MM.1S (cell line): ENCODE results near the gene TSPAN1.

Experiments
- DNase-seq: peaks from one replicate; pipeline ENCODE4 v3.0.0-alpha.2; 2015
- H2AFZ ChIP-seq: fragments of 300-600 bp; sonication (generic); 2 replicates; pipeline ENCODE4 v1.6.0; 2016; ENCODE audit warnings: antibody characterized with exemption, low read length
- H3F3A ChIP-seq: fragments of 300-600 bp; sonication (generic); 2 replicates; pipeline ENCODE4 v1.6.1; 2016; ENCODE audit warnings: mild to moderate bottlenecking, antibody characterized with exemption, low read length, moderate library complexity, mixed read lengths; ENCODE audit not compliant: insufficient read depth
- H3K27ac ChIP-seq: fragments of 300-600 bp; sonication (generic); 2 replicates; pipeline ENCODE4 v1.5.1; 2016; ENCODE audit warnings: mild to moderate bottlenecking, low read length
- H3K27me3 ChIP-seq: fragments of 300-600 bp; sonication (generic); replicated peaks from 2 replicates; pipeline ENCODE4 v1.6.0; 2016; ENCODE audit warnings: low read length; ENCODE audit not compliant: insufficient read depth
- H3K36me3 ChIP-seq: fragments of 300-600 bp; sonication (generic); replicated peaks from 2 replicates; pipeline ENCODE4 v1.6.1; 2016; ENCODE audit warnings: mild to moderate bottlenecking, low read length, mixed read lengths; ENCODE audit not compliant: insufficient read depth
- H3K4me1 ChIP-seq: fragments of 300-600 bp; sonication (generic); 2 replicates; pipeline ENCODE4 v1.6.1; 2016; ENCODE audit warnings: low read length, mixed read lengths
- H3K4me2 ChIP-seq: fragments of 300-600 bp; sonication (generic); 2 replicates; pipeline ENCODE4 v1.6.0; 2016; ENCODE audit warnings: low read depth, low read length
- H3K4me3 ChIP-seq: fragments of 300-600 bp; sonication (generic); 2 replicates; pipeline ENCODE4 v1.5.1; 2016; ENCODE audit warnings: low read length, mixed read lengths
- H3K79me2 ChIP-seq: fragments of 300-600 bp; sonication (generic); 2 replicates; pipeline ENCODE4 v1.6.1; 2016; ENCODE audit warnings: mixed run types, low read length, mixed read lengths
- H3K9ac ChIP-seq: fragments of 300-600 bp; sonication (generic); 2 replicates; pipeline ENCODE4 v1.6.1; 2016; ENCODE audit warnings: low read length, mixed read lengths
- H3K9me2 ChIP-seq: fragments of 300-600 bp; sonication (generic); replicated peaks from 2 replicates; pipeline ENCODE4 v1.6.1; 2016; ENCODE audit warnings: mild to moderate bottlenecking, low read length, mixed read lengths; ENCODE audit not compliant: insufficient read depth
- H3K9me3 ChIP-seq: fragments of 300-600 bp; sonication (generic); replicated peaks from 2 replicates; pipeline ENCODE4 v1.6.1; 2016; ENCODE audit warnings: mild to moderate bottlenecking, low read length, mixed read lengths; ENCODE audit not compliant: insufficient read depth
- H4K20me1 ChIP-seq: fragments of 300-600 bp; sonication (generic); 2 replicates; pipeline ENCODE4 v1.6.1; 2016; ENCODE audit warnings: mild to moderate bottlenecking, low read length, moderate library complexity, mixed read lengths; ENCODE audit not compliant: insufficient read depth
- EZH2 ChIP-seq: fragments of 300-600 bp; sonication (generic); optimal IDR thresholded peaks from 2 replicates; pipeline ENCODE3; 2017; ENCODE audit warnings: low read depth, mild to moderate bottlenecking, antibody characterized with exemption, low read length, mixed read lengths
- EZH2phosphoT487 ChIP-seq: fragments of 300-600 bp; sonication (generic); IDR thresholded peaks from 2 replicates; pipeline ENCODE4 v1.6.1; 2018; ENCODE audit warnings: antibody characterized with exemption, low read length
- TF ChIP-seq, protein P1 (sequence below): fragments of 300-600 bp; sonication (generic); IDR thresholded peaks from 2 replicates; pipeline ENCODE4 v1.5.1; 2016; ENCODE audit warnings: antibody characterized with exemption, low read length, mixed read lengths

Gene TSPAN1

DNA sequence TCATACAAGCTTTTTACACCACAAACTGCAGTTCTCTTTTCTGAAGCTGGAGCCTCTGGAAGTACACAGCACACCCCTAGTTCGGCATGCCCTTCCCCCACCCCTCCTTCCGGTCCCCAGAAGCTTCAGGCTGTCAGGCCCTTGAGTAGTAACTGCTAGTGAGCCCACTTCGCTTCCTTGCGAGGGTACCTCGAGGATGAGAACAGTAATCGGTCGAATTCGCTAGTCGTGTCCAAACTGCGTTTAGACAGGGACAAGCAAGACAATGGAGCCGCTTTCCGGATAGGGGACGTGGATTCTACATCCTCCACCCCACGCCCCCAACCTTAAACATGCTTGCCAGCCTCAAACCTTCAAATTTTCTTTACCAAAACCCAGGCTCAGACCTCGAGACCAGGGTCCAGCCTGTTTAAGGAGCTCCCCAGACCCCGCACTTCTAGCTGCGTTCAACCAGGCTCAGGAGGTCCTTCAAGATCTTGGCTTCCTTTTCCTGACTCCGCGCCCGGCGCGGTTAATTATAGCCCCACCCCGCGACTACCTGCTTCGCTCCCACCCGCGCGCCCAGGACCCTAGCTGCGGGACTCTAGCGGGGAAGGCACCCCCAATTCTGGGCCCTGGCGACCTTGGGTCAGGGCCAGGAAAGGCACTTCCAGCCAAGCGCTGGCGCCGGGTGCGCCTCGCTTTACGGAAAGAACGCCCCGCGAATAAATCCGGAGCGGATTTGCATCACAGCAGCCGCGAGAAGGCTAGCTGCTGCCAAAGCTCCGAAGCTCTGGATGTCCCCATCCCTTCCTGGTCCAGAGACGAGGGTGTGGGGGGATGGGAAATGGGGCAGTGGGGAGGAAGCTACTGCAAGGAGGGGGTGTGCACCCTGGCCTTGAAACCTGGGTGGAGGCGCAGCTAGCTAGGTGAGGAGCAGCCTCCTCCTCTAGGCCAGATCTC is 8.1 kb upstream of the TSPAN1 start:
- Histone ChIP-seq H4K20me1 (no peaks in the 10 kb centered on the region), H3F3A (no peaks in the 10 kb centered on the region), H3K9ac (no peak overlapping the region), H3K36me3 (no peaks in the 10 kb centered on the region), H3K27me3 (no peaks in the 10 kb centered on the region), H3K27ac (no peak overlapping the region), H3K9me2 (no peaks in the 10 kb centered on the region), H3K4me1 (no peaks in the 10 kb centered on the region), H3K9me3 (no peaks in the 10 kb centered on the region), H3K4me2 (no peak overlapping the region), H2AFZ (no peak overlapping the region), H3K79me2 (no peaks in the 10 kb centered on the region), H3K4me3 (no peak overlapping the region)
- TF ChIP-seq, protein P1, sequence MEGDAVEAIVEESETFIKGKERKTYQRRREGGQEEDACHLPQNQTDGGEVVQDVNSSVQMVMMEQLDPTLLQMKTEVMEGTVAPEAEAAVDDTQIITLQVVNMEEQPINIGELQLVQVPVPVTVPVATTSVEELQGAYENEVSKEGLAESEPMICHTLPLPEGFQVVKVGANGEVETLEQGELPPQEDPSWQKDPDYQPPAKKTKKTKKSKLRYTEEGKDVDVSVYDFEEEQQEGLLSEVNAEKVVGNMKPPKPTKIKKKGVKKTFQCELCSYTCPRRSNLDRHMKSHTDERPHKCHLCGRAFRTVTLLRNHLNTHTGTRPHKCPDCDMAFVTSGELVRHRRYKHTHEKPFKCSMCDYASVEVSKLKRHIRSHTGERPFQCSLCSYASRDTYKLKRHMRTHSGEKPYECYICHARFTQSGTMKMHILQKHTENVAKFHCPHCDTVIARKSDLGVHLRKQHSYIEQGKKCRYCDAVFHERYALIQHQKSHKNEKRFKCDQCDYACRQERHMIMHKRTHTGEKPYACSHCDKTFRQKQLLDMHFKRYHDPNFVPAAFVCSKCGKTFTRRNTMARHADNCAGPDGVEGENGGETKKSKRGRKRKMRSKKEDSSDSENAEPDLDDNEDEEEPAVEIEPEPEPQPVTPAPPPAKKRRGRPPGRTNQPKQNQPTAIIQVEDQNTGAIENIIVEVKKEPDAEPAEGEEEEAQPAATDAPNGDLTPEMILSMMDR = no peak
- TF ChIP-seq EZH2 (no peak), EZH2phosphoT487 (no peak)
- no peak for DNase-seq

DNA sequence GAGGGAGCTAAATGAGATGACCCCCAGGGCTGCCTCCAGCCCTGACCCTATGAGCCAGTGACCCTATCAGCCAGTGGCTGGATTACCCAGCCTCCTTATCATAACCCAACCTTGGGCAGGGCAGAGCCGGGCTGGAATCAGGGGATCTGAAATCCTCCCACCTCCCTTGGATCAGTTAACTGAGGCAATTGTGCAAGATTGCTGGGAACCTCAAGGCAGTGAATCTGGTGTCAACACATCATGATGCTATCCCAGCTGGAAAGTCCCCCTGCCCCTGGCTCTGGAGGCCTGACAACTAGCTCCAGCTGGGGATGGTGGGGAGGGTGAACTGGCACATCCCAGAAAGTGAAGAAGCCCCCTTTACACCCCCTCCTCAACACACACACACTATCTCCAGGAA is 6.4 kb upstream of the TSPAN1 start:
- no peaks in the 10 kb centered on the region for H3K36me3 ChIP-seq
- no peak overlapping the region for H3K4me3 ChIP-seq
- no peaks in the 10 kb centered on the region; the same call in 1 of the 2 replicates for H3K4me1 ChIP-seq
- DNase-seq = no peak
- no peaks in the 10 kb centered on the region for H3F3A ChIP-seq
- no peaks in the 10 kb centered on the region for H3K27me3 ChIP-seq
- H3K79me2 ChIP-seq = no peaks in the 10 kb centered on the region
- H3K9ac ChIP-seq = no peak overlapping the region
- no peaks in the 10 kb centered on the region for H3K9me2 ChIP-seq
- TF ChIP-seq EZH2phosphoT487 = no peak
- TF ChIP-seq, protein P1 = no peak
- no peak for TF ChIP-seq EZH2
- no peaks in the 10 kb centered on the region for H3K9me3 ChIP-seq
- no peak overlapping the region for H3K27ac ChIP-seq
- no peak overlapping the region for H2AFZ ChIP-seq
- H4K20me1 ChIP-seq = no peaks in the 10 kb centered on the region
- H3K4me2 ChIP-seq = no peak overlapping the region

DNA sequence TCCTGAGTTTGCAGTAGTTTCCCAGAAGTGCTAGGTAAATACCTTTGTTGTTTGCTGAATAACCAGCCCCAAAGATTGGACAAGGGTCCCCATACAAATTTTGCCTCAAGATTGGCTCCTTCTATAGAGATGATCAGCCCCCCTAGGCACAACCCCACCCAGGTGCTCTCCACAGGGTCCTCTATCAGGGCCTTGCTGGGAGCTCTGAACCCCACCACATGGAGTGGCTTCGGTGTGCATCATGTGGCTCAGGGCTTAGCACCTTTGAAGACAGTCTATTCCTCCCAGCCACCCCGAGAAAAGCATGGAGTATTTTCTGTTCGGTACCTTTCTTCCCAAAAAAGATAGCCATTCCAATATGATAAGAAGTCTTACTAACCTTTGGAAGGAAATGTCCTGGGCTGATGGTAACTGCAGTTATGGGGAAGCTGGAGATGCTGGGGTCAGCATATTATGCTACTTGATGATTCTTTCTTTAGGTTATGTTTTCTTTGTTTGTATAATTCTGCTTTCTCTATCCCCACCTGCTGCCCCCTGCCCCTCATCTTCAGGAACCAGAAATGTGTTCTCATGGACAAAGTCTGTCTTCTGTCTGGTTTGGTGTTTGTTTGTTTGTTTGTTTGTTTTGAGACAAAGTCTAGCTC is 5.0 kb upstream of the TSPAN1 start:
- Histone ChIP-seq H3K27ac (no peak overlapping the region), H3K4me2 (no peak overlapping the region)

More for the DNA sequence above, 5.0 kb upstream of the TSPAN1 start:
- no peak for DNase-seq
- Histone ChIP-seq H2AFZ (no peak overlapping the region), H3K9me2 (no peaks in the 10 kb centered on the region), H3F3A (no peaks in the 10 kb centered on the region), H3K79me2 (no peaks in the 10 kb centered on the region), H3K9me3 (no peaks in the 10 kb centered on the region), H3K9ac (no peak overlapping the region), H3K4me1 (no peaks in the 10 kb centered on the region; the same call in 1 of the 2 replicates), H3K27me3 (no peaks in the 10 kb centered on the region), H3K36me3 (no peaks in the 10 kb centered on the region), H4K20me1 (no peaks in the 10 kb centered on the region), H3K4me3 (no peak overlapping the region)
- TF ChIP-seq, protein P1 = no peak
- TF ChIP-seq EZH2 = no peak
- no peak for TF ChIP-seq EZH2phosphoT487
